OCI-LY3 (cell line): ENCODE measurements around the gene B4GALT6.
A peak's percentile ranks its signal among the peaks of the same experiment; 100 is the strongest.

Source experiments
- H2AFZ ChIP-seq: fragments of 200-600, 300-600 bp; shearing (Covaris generic); 2 replicates; pipeline ENCODE4 v1.6.0; 2014; ENCODE audit warnings: antibody characterized with exemption, low read depth, low read length
- H3K27ac ChIP-seq: fragments of 200-600, 300-600 bp; sonication (generic); 2 replicates; pipeline ENCODE4 v1.5.1; 2014; ENCODE audit warnings: mild to moderate bottlenecking, low read length, moderate library complexity, mixed read lengths
- H3K27me3 ChIP-seq: fragments of 200-600, 300-600 bp; sonication (generic); 2 replicates; pipeline ENCODE4 v1.6.1; 2014; ENCODE audit warnings: low read depth, low read length, mixed read lengths
- H3K36me3 ChIP-seq: fragments of 200-600, 300-600 bp; sonication (generic); replicated peaks from 2 replicates; pipeline ENCODE3; 2014; ENCODE audit warnings: low read depth, low read length, mixed read lengths
- H3K4me1 ChIP-seq: fragments of 300-600, 200-600 bp; sonication (generic); 2 replicates; pipeline ENCODE4 v1.6.1; 2014; ENCODE audit warnings: low read length, mixed read lengths
- H3K4me2 ChIP-seq: fragments of 200-600, 300-600 bp; sonication (generic); 2 replicates; pipeline ENCODE4 v1.6.1; 2014; ENCODE audit warnings: low read length, mixed read lengths
- H3K4me3 ChIP-seq: fragments of 300-600, 200-600 bp; sonication (generic); 2 replicates; pipeline ENCODE4 v1.5.1; 2014; ENCODE audit warnings: antibody characterized with exemption, mild to moderate bottlenecking, low read length, moderate library complexity
- H3K79me2 ChIP-seq: fragments of 300-600, 200-600 bp; shearing (Covaris generic); 2 replicates; pipeline ENCODE4 v1.6.1; 2014; ENCODE audit warnings: mild to moderate bottlenecking, low read length, mixed read lengths
- H3K9ac ChIP-seq: fragments of 300-600, 200-600 bp; shearing (Covaris generic); 2 replicates; pipeline ENCODE4 v1.6.0; 2014; ENCODE audit warnings: mild to moderate bottlenecking, low read length, moderate library complexity
- H3K9me3 ChIP-seq: fragments of 200-600, 300-600 bp; shearing (Covaris generic); 2 replicates; pipeline ENCODE4 v1.6.1; 2014; ENCODE audit warnings: low read length, mixed read lengths; ENCODE audit not compliant: insufficient read depth
- H4K20me1 ChIP-seq: fragments of 200-600, 300-600 bp; sonication (generic); 2 replicates; pipeline ENCODE4 v1.6.1; 2016; ENCODE audit warnings: low read length, mixed read lengths; ENCODE audit not compliant: insufficient read depth
- CTCF ChIP-seq: fragments of 200-600, 300-600 bp; sonication (generic); IDR thresholded peaks from 2 replicates; pipeline ENCODE4 v1.5.1; 2014; ENCODE audit warnings: antibody characterized with exemption, low read length, low read depth
- EZH2phosphoT487 ChIP-seq: fragments of 200-600 bp; shearing (Covaris generic); IDR thresholded peaks from 2 replicates; pipeline ENCODE4 v1.6.1; 2018; ENCODE audit warnings: antibody characterized with exemption, mixed run types, low read depth

Gene B4GALT6

GRCh38 chr18:31657823-31658669 lies 26.3 kb downstream of the B4GALT6 start:
- Histone ChIP-seq H3K4me2 (peak overlapping the region; percentile 81), H3K9ac (peak overlapping the region; percentile 21; the same call in 1 of the 2 replicates), H3K27ac (peak overlapping the region; percentile 87)

GRCh38 chr18:31656754-31657153 lies 27.6 kb downstream of the B4GALT6 start:
- Histone ChIP-seq H3K9ac (no peak overlapping the region), H3K4me2 (peak overlapping the region; percentile 36), H3K27ac (no peak overlapping the region), H2AFZ (no peak overlapping the region), H3K27me3 (no peaks in the 10 kb centered on the region), H3K36me3 (no peaks in the 10 kb centered on the region), H4K20me1 (no peaks in the 10 kb centered on the region), H3K79me2 (no peaks in the 10 kb centered on the region), H3K4me3 (no peak overlapping the region), H3K9me3 (no peaks in the 10 kb centered on the region), H3K4me1 (peaks cover 67% of the 10 kb centered on the region)
- TF ChIP-seq EZH2phosphoT487 (no peak), CTCF (no peak)

More at GRCh38 chr18:31657823-31658669, 26.3 kb downstream of the B4GALT6 start:
- H3K79me2 ChIP-seq = no peaks in the 10 kb centered on the region
- no peaks in the 10 kb centered on the region for H3K9me3 ChIP-seq
- no peak for TF ChIP-seq EZH2phosphoT487
- H3K36me3 ChIP-seq = no peaks in the 10 kb centered on the region
- peak overlapping the region; percentile 63 for H3K4me3 ChIP-seq
- no peaks in the 10 kb centered on the region for H3K27me3 ChIP-seq
- H2AFZ ChIP-seq = no peak overlapping the region
- H4K20me1 ChIP-seq = no peaks in the 10 kb centered on the region
- H3K4me1 ChIP-seq = peaks cover 56% of the 10 kb centered on the region

GRCh38 chr18:31655354-31655753 lies 29.0 kb downstream of the B4GALT6 start:
- Histone ChIP-seq H3K36me3 (no peaks in the 10 kb centered on the region), H3K9me3 (no peaks in the 10 kb centered on the region), H3K4me1 (peaks cover 70% of the 10 kb centered on the region), H3K4me3 (no peak overlapping the region), H2AFZ (no peak overlapping the region), H3K27me3 (no peaks in the 10 kb centered on the region), H3K27ac (no peak overlapping the region), H3K4me2 (peak overlapping the region; percentile 6), H3K79me2 (no peaks in the 10 kb centered on the region), H4K20me1 (no peaks in the 10 kb centered on the region), H3K9ac (no peak overlapping the region)
- no peak for TF ChIP-seq EZH2phosphoT487
- no peak for TF ChIP-seq CTCF

GRCh38 chr18:31652877-31653276 lies 31.5 kb downstream of the B4GALT6 start:
- H3K4me1 ChIP-seq = peaks cover 75% of the 10 kb centered on the region
- H3K4me2 ChIP-seq = peak overlapping the region; percentile 39; the same call in 1 of the 2 replicates
- no peak for TF ChIP-seq CTCF
- H3K27ac ChIP-seq = no peak overlapping the region
- no peaks in the 10 kb centered on the region for H3K9me3 ChIP-seq
- no peaks in the 10 kb centered on the region for H3K36me3 ChIP-seq
- no peak overlapping the region for H3K9ac ChIP-seq
- H3K27me3 ChIP-seq = no peaks in the 10 kb centered on the region
- H3K4me3 ChIP-seq = no peak overlapping the region
- no peak overlapping the region for H2AFZ ChIP-seq
- H4K20me1 ChIP-seq = no peaks in the 10 kb centered on the region
- H3K79me2 ChIP-seq = no peaks in the 10 kb centered on the region
